H1 (cell line): Measurements from ENCODE around the gene MCC. TPM values are rescaled to one million over a fixed set of nuclear protein-coding genes. Genes with fewer than 3 reads are reported as not detected.

Source experiments
- CTCF ChIA-PET: fragments of 300-600 bp; sonication (Branson Sonifier 250); formaldehyde crosslinking; loops from one replicate; lab custom pipeline; 2021; ENCODE audit not compliant: partially characterized antibody; lab: Charles Lee
- POLR2A ChIA-PET: fragments of 300-600 bp; sonication (Branson Sonifier 250); formaldehyde crosslinking; loops from one replicate; lab custom pipeline; 2021; ENCODE audit warnings: inconsistent platforms; ENCODE audit not compliant: partially characterized antibody; lab: Charles Lee
- DNase-seq, 2 experiments: peaks; one replicate each; pipeline versions ENCODE4 v3.0.0 to v3.0.0-alpha.2; 2010 to 2022; ENCODE audit warnings: low spot score in 2 of 2, low read depth in 1 of 2, mixed read lengths in 1 of 2
- FAIRE-seq: peaks from 2 replicates; lab custom pipeline; 2011; peaks lifted over from hg19 to GRCh38; lab: Jason Lieb, UNC
- H2AFZ ChIP-seq: 2 replicates; pipeline ENCODE4 v1.8.1; 2012; ENCODE audit warnings: low read length, inconsistent platforms
- H2AK5ac ChIP-seq: 2 replicates; pipeline ENCODE4 v1.6.1; 2013; ENCODE audit warnings: low read depth, low read length
- H2BK120ac ChIP-seq: replicated peaks from 2 replicates; pipeline ENCODE3; 2013; ENCODE audit warnings: low read depth, low read length, inconsistent platforms
- H2BK12ac ChIP-seq: 2 replicates; pipeline ENCODE4 v1.6.1; 2013; ENCODE audit warnings: low read depth, low read length
- H2BK15ac ChIP-seq: 2 replicates; pipeline ENCODE4 v1.6.1; 2013; ENCODE audit warnings: low read length
- H2BK20ac ChIP-seq: 2 replicates; pipeline ENCODE4 v1.6.1; 2013; ENCODE audit warnings: low read length
- H2BK5ac ChIP-seq: 2 replicates; pipeline ENCODE4 v1.6.1; 2013; ENCODE audit warnings: low read depth, low read length
- H3K14ac ChIP-seq: 2 replicates; pipeline ENCODE4 v1.6.1; 2013; ENCODE audit warnings: inconsistent platforms; ENCODE audit not compliant: insufficient read length
- H3K18ac ChIP-seq: 2 replicates; pipeline ENCODE4 v1.6.1; 2013; ENCODE audit warnings: low read length; ENCODE audit errors: extremely low read depth
- H3K23ac ChIP-seq: 2 replicates; pipeline ENCODE4 v1.6.1; 2013; ENCODE audit warnings: inconsistent platforms; ENCODE audit not compliant: insufficient read length
- H3K23me2 ChIP-seq: 2 replicates; pipeline ENCODE4 v1.6.1; 2013; ENCODE audit warnings: low read depth, low read length
- H3K27ac ChIP-seq: 2 replicates; pipeline ENCODE4 v1.6.1; 2011; ENCODE audit warnings: low read depth, low read length, inconsistent platforms
- H3K27me3 ChIP-seq, 4 experiments: replicated peaks in 1 of 4; 1 replicate in 1 of 4; 2 replicates in 3 of 4; pipeline versions ENCODE4 v1.6.1 to v1.8.1; 2011 to 2013; ENCODE audit warnings: low read length in 3 of 4, mild to moderate bottlenecking in 3 of 4, inconsistent platforms in 2 of 4, mixed read lengths in 2 of 4, moderate library complexity in 1 of 4; ENCODE audit not compliant: control insufficient read depth in 3 of 4, insufficient read depth in 3 of 4; ENCODE audit errors: extremely low read depth in 1 of 4
- H3K36me3 ChIP-seq, 4 experiments: 2 replicates each; pipeline versions ENCODE4 v1.6.1 to v1.8.1; 2011 to 2013; ENCODE audit warnings: mild to moderate bottlenecking in 4 of 4, low read length in 3 of 4, moderate library complexity in 2 of 4, control low read depth in 1 of 4, inconsistent platforms in 1 of 4; ENCODE audit not compliant: insufficient read depth in 4 of 4, control insufficient read depth in 2 of 4
- H3K4ac ChIP-seq: replicated peaks from 2 replicates; pipeline ENCODE3; 2013; ENCODE audit warnings: low read length, low read depth, mixed read lengths, inconsistent platforms; ENCODE audit not compliant: insufficient read length
- H3K4me1 ChIP-seq, 4 experiments: replicated peaks in 1 of 4; 1 replicate in 1 of 4; 2 replicates in 3 of 4; pipeline versions ENCODE4 v1.6.1 to v1.8.1; 2011 to 2013; ENCODE audit warnings: low read length in 3 of 4, inconsistent platforms in 2 of 4, mixed read lengths in 1 of 4; ENCODE audit not compliant: insufficient read depth in 4 of 4, control insufficient read depth in 3 of 4
- H3K4me2 ChIP-seq, 2 experiments: 2 replicates each; pipeline versions ENCODE4 v1.6.1 to v1.8.1; 2011 to 2013; ENCODE audit warnings: low read depth in 2 of 2, low read length in 2 of 2, control low read depth in 1 of 2, inconsistent platforms in 1 of 2, mild to moderate bottlenecking in 1 of 2; ENCODE audit not compliant: insufficient read depth in 1 of 2
- H3K4me3 ChIP-seq, 4 experiments: fragments of 200-600, 300-600 bp in 1 of 4; sonication (generic), shearing (Covaris generic), sonication (Bioruptor Twin) in 1 of 4; 2 replicates each; pipeline versions ENCODE4 v1.5.1 to v1.8.1; 2011 to 2016; ENCODE audit warnings: low read length in 4 of 4, low read depth in 3 of 4, control low read depth in 2 of 4, inconsistent platforms in 2 of 4, mild to moderate bottlenecking in 2 of 4, mixed read lengths in 1 of 4, moderate library complexity in 1 of 4; ENCODE audit not compliant: insufficient read depth in 2 of 4; ENCODE audit errors: extremely low read depth in 1 of 4
- H3K56ac ChIP-seq: replicated peaks from 2 replicates; pipeline ENCODE3; 2013; ENCODE audit warnings: low read depth, mild to moderate bottlenecking, mixed read lengths, low read length, inconsistent platforms; ENCODE audit not compliant: insufficient read length
- H3K79me1 ChIP-seq: 2 replicates; pipeline ENCODE4 v1.6.1; 2013; ENCODE audit warnings: low read depth, low read length, control low read depth
- H3K79me2 ChIP-seq, 2 experiments: 2 replicates each; pipeline versions ENCODE4 v1.6.1 to v1.8.1; 2012 to 2013; ENCODE audit warnings: low read length in 2 of 2, mild to moderate bottlenecking in 2 of 2, inconsistent platforms in 1 of 2; ENCODE audit not compliant: insufficient read depth in 2 of 2, control insufficient read depth in 1 of 2
- H3K9ac ChIP-seq, 4 experiments: replicated peaks in 1 of 4; 1 replicate in 1 of 4; 2 replicates in 3 of 4; pipeline versions ENCODE4 v1.6.1 to v1.8.1; 2011 to 2013; ENCODE audit warnings: low read depth in 3 of 4, low read length in 3 of 4, control low read depth in 2 of 4, mild to moderate bottlenecking in 2 of 4, moderate library complexity in 2 of 4, inconsistent platforms in 1 of 4; ENCODE audit errors: extremely low read depth in 1 of 4
- H3K9me3 ChIP-seq, 2 experiments: 2 replicates each; pipeline versions ENCODE4 v1.6.1 to v1.8.1; 2012 to 2013; ENCODE audit warnings: mild to moderate bottlenecking in 2 of 2, moderate library complexity in 2 of 2, control low read depth in 1 of 2, inconsistent platforms in 1 of 2, low read depth in 1 of 2, low read length in 1 of 2, mixed read lengths in 1 of 2; ENCODE audit not compliant: insufficient read depth in 2 of 2
- H4K20me1 ChIP-seq, 2 experiments: replicated peaks in 1 of 2; 2 replicates each; pipeline versions ENCODE3 to v1.8.1; 2011 to 2013; ENCODE audit warnings: inconsistent platforms in 2 of 2, low read length in 2 of 2, mild to moderate bottlenecking in 1 of 2; ENCODE audit not compliant: insufficient read depth in 2 of 2, control insufficient read depth in 1 of 2
- H4K5ac ChIP-seq: 2 replicates; pipeline ENCODE4 v1.6.1; 2013; ENCODE audit warnings: low read length, low read depth, mixed read lengths, inconsistent platforms; ENCODE audit not compliant: insufficient read length
- H4K8ac ChIP-seq: 2 replicates; pipeline ENCODE4 v1.8.0; 2013; ENCODE audit warnings: mild to moderate bottlenecking, moderate library complexity, low read length, inconsistent platforms; ENCODE audit not compliant: insufficient read depth; ENCODE audit errors: extremely low read depth
- H4K91ac ChIP-seq: replicated peaks from 2 replicates; pipeline ENCODE3; 2013; ENCODE audit warnings: low read length, mixed read lengths, inconsistent platforms; ENCODE audit not compliant: insufficient read length
- CEBPB ChIP-seq: IDR thresholded peaks from 2 replicates; pipeline ENCODE4 v1.6.1; 2012; ENCODE audit warnings: low read depth, low read length
- CTCF ChIP-seq, 3 experiments: IDR thresholded peaks; 1 replicate in 2 of 3; 2 replicates in 1 of 3; pipeline versions ENCODE4 v1.5.1 to v1.6.1; 2011; ENCODE audit warnings: low read length in 3 of 3, mild to moderate bottlenecking in 3 of 3, inconsistent platforms in 2 of 3, low read depth in 1 of 3, moderate library complexity in 1 of 3; ENCODE audit not compliant: insufficient read depth in 1 of 3; ENCODE audit errors: control extremely low read depth in 1 of 3
- FOSL1 ChIP-seq: IDR thresholded peaks from 2 replicates; pipeline ENCODE4 v1.6.1; 2011; ENCODE audit warnings: mild to moderate bottlenecking, low read depth, low read length, moderate library complexity; ENCODE audit not compliant: insufficient read depth
- GABPA ChIP-seq: IDR thresholded peaks from 2 replicates; pipeline ENCODE4 v1.6.1; 2011; ENCODE audit warnings: mild to moderate bottlenecking, low read length, moderate library complexity, borderline replicate concordance; ENCODE audit not compliant: insufficient read depth
- KDM1A ChIP-seq: fragments of 200-600, 300-600 bp; sonication (generic); IDR thresholded peaks from 2 replicates; pipeline ENCODE4 v1.7.1; 2016; ENCODE audit warnings: mild to moderate bottlenecking, low read length, borderline replicate concordance
- MAX ChIP-seq: IDR thresholded peaks from 2 replicates; pipeline ENCODE4 v1.6.1; 2012; ENCODE audit warnings: inconsistent platforms
- NANOG ChIP-seq: IDR thresholded peaks from 2 replicates; pipeline ENCODE4 v1.6.1; 2011; ENCODE audit warnings: low read length, low read depth, mild to moderate bottlenecking, inconsistent platforms; ENCODE audit not compliant: insufficient read depth, poor library complexity, severe bottlenecking
- NRF1 ChIP-seq: IDR thresholded peaks from 2 replicates; pipeline ENCODE4 v1.6.1; 2011; ENCODE audit warnings: mild to moderate bottlenecking, low read depth, low read length, improper control_type of control experiment
- RBBP5 ChIP-seq: IDR thresholded peaks from 2 replicates; pipeline ENCODE4 v1.7.1; 2012; ENCODE audit warnings: low read depth, mild to moderate bottlenecking, inconsistent platforms, low read length, moderate library complexity, borderline replicate concordance
- SP2 ChIP-seq: IDR thresholded peaks from 2 replicates; pipeline ENCODE4 v1.6.1; 2012; ENCODE audit warnings: mild to moderate bottlenecking, low read length, inconsistent platforms
- TBP ChIP-seq: IDR thresholded peaks from 2 replicates; pipeline ENCODE4 v1.6.1; 2011; ENCODE audit warnings: low read depth, low read length, improper control_type of control experiment
- TCF12 ChIP-seq: IDR thresholded peaks from 2 replicates; pipeline ENCODE4 v1.6.1; 2011; ENCODE audit warnings: low read depth, mild to moderate bottlenecking, low read length
- WGBS, 2 experiments: shearing (Covaris generic) in 1 of 2; methylation state at CpG; one replicate each; pipeline versions ENCODE4 v1.1.6 to v1.1.7; 2013 to 2015; ENCODE audit warnings: low lambda C conversion rate in 2 of 2, mixed read lengths in 2 of 2, inconsistent platforms in 1 of 2, low coverage in 1 of 2, missing lambda C conversion rate in 1 of 2; ENCODE audit not compliant: insufficient replicate concordance in 2 of 2, insufficient coverage in 1 of 2, insufficient read length in 1 of 2; ENCODE audit errors: extremely low coverage in 1 of 2, missing lambda C conversion rate in 1 of 2; 5-methylcytosine and 5-hydroxymethylcytosine counted together
- polyA plus RNA-seq, 7 experiments: library from polyadenylated mRNA; depleted of rRNA in 3 of 7; stranded (reverse) in 5 of 7; unstranded in 2 of 7; fragments of >200 nt in 5 of 7; fragments of 200-250 nt in 2 of 7; gene quantifications; 1 replicate in 5 of 7; 2 replicates in 1 of 7; 4 replicates in 1 of 7; pipeline versions ENCODE4 v1.2.1 to v1.2.3, GENCODE V29; 2011 to 2013; ENCODE audit warnings: missing spikeins in 2 of 7, mixed read lengths in 2 of 7
- total RNA-seq: library from RNA; stranded (reverse); fragmentation: NEBNext Ultra II Directional; extraction: Animal tissue kit (Norgen Biotek cat#: 25700); gene quantifications from 2 replicates; pipeline ENCODE4 v1.2.1, GENCODE V29; 2021

The MCC gene
- total and polyA plus RNA-seq, 2 of the 8 experiments (the other 6 are each of a cell fraction or from before 2014, with no cell fraction given): 2.6 to 18.3 TPM

- Histone ChIP-seq H3K79me2 (no peaks in the 10 kb centered on the region), H2BK120ac (no peak overlapping the region), H2BK5ac (no peak overlapping the region), H2AFZ (no peak overlapping the region), H4K20me1 (no peaks in the 10 kb centered on the region), H3K4me3 (no peak overlapping the region), H3K36me3 (no peaks in the 10 kb centered on the region), H3K18ac (no peak overlapping the region), H3K27me3 (no peaks in the 10 kb centered on the region), H3K23me2 (no peaks in the 10 kb centered on the region), H4K91ac (no peak overlapping the region), H2BK12ac (no peak overlapping the region), H2BK15ac (no peak overlapping the region), H3K27ac (no peak overlapping the region), H3K9ac (no peak overlapping the region), H3K14ac (no peak overlapping the region), H2BK20ac (no peak overlapping the region), H4K5ac (no peak overlapping the region), H4K8ac (no peak overlapping the region), H3K4me1 (no peaks in the 10 kb centered on the region), H3K56ac (no peak overlapping the region), H3K4me2 (no peak overlapping the region), H3K9me3 (peaks cover 0 to 2% of the 10 kb centered on the region in 2 experiments; a peak in 1 of 4 replicates), H3K23ac (no peak overlapping the region), H3K4ac (no peak overlapping the region), H2AK5ac (no peak overlapping the region), H3K79me1 (no peaks in the 10 kb centered on the region)
- TF ChIP-seq FOSL1 (no peak), CTCF (IDR thresholded peaks at IDR 0.05; ENCODE audit: control extremely low read depth in 1 of 3, insufficient read depth in 1 of 3, low read depth in 1 of 3, low read length in 3 of 3) (no peak), GABPA (no peak), NRF1 (no peak), TCF12 (no peak), NANOG (no peak), KDM1A (no peak), TBP (no peak), MAX (no peak), CEBPB (no peak), RBBP5 (no peak), SP2 (no peak)
- POLR2A ChIA-PET: no interaction called here
- FAIRE-seq (no peak), DNase-seq (no peak)
- CTCF ChIA-PET: interaction anchor here (0.7 to 2.3 kb wide), 2 partner anchors 9 to 60 kb away, joined by 3 to 6 read pairs; no protein-coding TSS in a partner anchor
- 94% methylated on average over 2 of the region's 2 CpGs; no CpG with 5 or more reads in 1 of the 2 experiments for WGBS, 2 experiments
Observed at GRCh38 chr5:113450462-113450861, 37.8 kb downstream of the MCC start.
